ENCODE results near the gene CEMIP. TPM values are rescaled to one million over a fixed set of nuclear protein-coding genes. Genes with fewer than 3 reads are reported as not detected.

Gene CEMIP
- total RNA-seq, 1 donor from 2014 or later, result 0.13 TPM

Other genes with a start within 250 kb of the CEMIP start
- gene ABHD17C, start 84.1 kb upstream of the CEMIP start, total RNA-seq, result 8.7 and 12.8 TPM in 2 replicates
- 19.0 and 24.2 TPM in 2 replicates for gene MESD, start 210.4 kb downstream of the CEMIP start, total RNA-seq
- 13.7 and 13.8 TPM in 2 replicates for gene TLNRD1, start 221.6 kb downstream of the CEMIP start, total RNA-seq